Activated CD4-positive, alpha-beta T cell treated with anti-CD3 and anti-CD28 coated beads for 1 hour (primary cell): ENCODE data around the gene RAB3D.
"Not testable (repeated sequence)": the region's sequence is repeated elsewhere in the genome, so short reads cannot be mapped to it uniquely, and the experiment has no call there.

Source experiments
- DNase-seq: peaks from one replicate; pipeline ENCODE4 v3.0.0-alpha.2; 2020

RAB3D gene

DNA sequence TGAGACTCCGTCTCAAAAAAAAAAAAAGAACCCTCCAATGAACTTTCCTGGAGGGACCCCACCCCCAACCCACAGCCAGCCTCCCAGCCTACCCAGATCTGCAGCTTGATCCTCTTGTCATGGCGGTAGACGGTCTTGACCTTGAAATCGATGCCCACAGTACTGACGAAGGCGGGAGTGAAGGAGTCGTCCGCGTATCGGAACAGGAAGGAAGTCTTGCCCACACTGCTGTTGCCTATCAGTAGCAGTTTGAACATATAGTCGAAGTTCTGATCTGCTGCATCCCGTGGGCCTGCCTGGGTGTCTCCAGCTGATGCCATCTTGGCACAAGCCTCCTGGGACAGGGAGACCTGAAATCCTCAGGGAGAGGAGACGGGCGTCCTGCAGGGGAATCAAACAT is 2.4 kb downstream of the RAB3D start:
- no peak for DNase-seq

DNA sequence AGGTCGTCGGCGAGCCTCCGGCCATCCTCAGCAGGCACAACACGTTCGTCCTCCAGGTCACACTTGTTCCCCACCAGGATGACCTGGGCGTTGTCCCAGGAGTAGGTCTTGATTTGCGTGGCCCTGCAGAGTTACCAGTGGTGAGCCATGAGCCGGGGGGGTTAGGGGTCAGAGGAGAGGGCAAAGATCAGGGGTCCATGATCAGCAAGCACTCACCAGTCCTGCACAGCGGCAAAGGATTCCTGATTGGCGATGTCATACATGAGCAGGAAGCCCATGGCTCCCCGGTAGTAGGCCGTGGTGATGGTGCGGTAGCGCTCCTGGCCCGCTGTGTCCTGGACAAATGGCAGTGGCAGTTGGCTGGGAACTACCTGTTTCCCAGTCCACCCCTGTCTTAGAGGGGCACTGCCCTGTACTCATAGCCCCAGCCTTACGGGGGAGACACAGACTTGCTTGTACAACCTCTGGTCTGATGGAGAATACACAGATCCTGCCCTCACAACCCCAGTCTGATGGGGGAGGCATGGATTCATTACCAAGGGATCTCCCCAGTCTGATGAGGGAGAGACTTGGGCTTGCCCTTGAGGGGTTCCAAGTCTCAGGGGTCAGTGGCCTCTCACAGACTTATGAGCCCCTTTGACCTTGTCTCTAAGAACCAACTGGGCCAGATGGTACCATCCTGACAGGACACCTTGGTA is 3.9 kb downstream of the RAB3D start:
- DNase-seq, result no peak

DNA sequence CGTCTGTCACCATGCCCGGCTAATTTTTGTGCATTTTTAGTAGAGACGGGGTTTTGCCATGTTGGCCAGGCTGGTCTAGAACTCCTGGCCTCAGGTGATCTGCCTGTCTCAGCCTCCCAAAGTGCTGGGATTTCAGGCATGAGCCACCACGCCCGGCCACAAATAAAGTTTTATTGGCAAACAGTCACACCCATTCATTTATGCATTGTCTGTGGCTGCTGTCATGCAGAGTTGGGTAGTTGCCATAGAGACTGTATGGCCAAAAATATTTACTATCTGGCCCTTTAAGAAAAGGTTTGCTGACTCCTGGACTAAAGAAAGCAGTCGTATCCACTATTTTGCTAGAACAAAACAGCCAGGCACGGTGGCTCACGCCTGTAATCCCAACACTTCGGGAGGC is 5.6 kb downstream of the RAB3D start:
- DNase-seq, result not testable (repeated sequence)

- no peak for DNase-seq
These were observed 6.6 kb downstream of the RAB3D start for GRCh38 chr19:11332822-11333221.

GRCh38 chr19:11331502-11331901 is 8.0 kb downstream of the RAB3D start:
- DNase-seq, result no peak

DNA sequence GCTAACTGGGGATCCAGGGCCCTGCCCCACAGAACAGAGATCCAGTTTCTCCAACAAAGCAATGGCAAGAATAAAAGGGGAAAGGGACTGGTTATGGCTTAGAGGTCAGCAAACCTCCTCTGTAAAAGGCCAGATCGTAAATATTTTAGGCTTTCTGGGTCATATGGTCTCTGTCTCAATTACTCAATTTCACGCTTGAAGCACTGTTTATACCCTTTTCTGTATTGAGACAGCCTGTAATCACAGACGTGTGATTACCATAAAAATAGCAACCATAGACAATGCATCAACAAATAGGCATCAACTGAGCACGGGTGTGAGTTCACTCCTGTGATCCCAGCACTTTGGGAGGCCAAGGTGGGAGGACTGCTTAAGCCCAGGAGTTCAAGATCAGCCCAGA is 9.3 kb downstream of the RAB3D start:
- DNase-seq, result no peak

DNA sequence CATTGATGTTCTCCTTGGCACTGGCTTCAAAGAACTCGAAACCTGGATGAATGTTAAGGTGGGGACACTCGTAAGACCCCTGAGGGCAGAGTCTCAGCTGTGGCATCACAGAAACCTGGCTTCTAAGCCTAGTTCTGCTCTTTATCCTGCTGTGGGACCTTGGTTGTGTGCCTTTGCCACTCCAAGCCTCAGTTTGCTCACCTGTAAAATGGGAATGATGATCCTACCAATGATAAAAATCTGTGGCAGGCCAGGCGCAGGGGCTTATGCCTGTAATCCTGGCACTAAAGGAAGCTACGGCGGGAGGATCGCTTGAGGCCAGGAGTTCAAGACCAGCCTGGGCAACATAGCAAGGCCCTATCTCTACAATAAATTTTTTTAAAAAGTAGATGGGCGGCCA is 13.9 kb downstream of the RAB3D start:
- DNase-seq, result no peak

- DNase-seq, result no peak
These were observed 14.6 kb downstream of the RAB3D start for GRCh38 chr19:11324748-11325389.

DNA sequence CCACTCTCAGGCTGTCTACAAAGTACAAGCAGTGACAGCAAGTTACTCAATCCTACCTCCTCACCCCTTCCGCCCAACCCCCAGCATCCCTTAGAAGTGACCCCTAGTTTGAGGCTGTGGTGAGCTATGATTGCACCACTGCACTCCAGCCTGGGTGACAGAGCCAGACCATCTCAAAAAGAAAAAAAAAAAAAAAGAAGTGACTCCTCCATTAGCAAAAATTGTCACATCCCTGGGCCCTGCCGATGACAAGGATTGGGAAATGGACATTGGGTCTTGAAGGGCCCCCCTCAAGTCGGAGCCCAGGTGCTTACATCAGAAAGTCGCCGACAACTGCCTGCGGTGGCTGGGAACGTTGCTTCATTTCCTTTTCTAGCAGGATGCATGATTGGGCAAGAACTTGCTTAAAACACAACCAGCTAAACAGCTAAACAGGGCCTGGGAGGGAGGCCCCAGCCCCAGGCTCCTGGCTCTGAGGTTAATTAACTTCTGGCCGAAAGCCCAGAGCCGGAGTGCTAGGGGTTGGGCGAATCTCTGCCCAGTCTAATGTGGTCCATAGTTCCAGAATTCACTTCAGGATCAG is 15.3 kb downstream of the RAB3D start:
- DNase-seq, result no peak

DNA sequence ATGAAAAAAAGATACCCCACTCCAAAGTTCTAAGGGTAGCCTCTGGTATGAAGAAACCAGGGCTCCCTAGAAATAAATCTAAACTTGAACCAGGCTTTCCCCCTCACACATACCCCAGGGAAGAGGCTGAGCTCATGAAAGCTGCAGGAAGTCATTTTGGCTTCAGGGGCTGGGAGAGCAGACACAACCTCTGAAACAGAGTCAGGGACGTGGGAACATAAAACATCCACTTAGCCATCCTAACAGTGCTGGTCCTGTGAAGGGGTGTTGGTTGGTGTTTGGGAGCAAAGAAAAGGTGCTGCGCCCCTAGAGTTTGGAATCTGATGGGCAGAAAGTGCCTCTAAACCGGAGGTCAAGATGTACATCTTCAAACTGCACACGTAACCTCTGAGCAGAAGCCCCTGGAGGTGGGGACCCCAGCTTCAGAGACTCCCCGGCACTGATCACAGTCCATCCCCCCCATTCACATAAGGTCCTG is 15.8 kb downstream of the RAB3D start:
- DNase-seq, result no peak

DNA sequence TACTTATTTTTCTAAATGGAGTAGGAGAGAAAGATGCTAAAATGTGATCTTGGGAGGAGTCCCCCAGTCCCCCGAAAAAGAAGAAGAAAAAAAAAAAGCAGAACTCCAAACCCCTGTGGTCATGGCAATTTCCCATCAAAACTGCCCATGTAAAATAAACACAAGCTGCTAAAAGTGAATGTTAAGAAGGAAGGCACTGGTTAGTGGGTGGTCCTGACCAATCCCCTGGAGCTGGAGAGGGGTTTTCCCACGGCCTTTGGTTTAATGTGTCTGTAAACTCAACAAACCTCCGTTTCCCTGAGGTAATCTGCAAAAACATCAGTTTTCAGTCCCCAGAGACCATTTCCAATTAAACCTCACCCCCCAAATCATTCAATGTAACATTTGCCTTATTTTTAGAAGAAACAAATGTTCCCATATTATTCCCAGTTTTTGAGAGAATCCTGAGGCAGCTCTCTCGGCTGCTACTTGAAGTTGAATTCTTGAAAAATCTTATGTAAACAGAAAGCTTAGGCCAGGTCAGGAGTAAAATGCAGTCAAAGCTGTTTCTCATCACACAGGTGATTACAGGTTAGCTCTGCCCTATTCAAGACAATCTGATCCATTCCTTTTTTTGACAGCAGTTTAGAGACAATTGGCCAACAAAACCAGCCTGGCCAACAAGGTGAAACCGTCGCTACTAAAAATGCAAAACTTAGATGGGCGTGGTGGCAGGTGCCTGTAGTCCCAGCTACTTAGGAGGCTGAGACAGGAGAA is 17.0 kb downstream of the RAB3D start:
- no peak for DNase-seq

DNA sequence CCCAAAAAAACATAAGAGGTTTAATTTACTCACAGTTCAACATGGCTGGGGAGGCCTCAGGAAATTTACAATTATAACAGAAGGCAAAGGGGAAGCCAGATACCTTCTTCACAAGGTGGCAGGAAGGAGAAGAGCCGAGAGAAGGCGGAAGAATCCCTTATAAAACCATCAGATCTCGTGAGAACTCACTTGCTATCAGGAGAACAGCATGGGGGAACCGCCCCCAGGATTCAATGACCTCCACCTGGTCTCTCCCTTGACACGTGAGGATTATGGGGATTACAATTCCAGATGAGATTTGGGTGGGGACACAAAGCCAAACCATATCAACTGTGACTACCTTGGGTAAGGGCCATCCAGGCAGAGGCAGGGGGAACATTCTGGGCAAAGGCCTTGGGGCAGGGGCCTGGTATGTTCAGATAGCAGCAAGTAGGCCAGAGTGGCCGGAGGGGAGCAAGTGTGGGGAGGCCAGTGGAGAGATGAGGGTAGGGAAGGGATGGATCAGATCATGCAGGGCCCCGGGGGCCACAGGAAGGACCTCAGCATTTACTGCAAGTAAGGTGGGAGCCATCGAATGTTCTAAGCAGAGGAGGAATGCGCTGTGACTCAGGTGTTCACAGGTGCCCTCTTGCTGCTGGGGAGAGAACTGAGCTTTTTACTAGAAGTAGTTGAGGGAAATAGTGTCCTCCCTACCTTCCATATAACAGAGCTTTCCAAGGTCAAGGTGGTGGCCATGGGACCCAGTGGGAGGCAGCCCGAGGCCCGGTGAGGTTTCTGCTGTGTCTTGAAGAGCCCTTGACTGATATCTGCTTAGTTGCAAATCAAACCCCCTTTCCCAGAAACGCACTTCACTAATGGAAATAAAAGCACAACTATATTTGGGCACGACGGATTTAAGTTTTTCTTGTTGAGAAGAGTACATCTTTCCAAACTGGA is 18.0 kb downstream of the RAB3D start:
- no peak for DNase-seq

DNA sequence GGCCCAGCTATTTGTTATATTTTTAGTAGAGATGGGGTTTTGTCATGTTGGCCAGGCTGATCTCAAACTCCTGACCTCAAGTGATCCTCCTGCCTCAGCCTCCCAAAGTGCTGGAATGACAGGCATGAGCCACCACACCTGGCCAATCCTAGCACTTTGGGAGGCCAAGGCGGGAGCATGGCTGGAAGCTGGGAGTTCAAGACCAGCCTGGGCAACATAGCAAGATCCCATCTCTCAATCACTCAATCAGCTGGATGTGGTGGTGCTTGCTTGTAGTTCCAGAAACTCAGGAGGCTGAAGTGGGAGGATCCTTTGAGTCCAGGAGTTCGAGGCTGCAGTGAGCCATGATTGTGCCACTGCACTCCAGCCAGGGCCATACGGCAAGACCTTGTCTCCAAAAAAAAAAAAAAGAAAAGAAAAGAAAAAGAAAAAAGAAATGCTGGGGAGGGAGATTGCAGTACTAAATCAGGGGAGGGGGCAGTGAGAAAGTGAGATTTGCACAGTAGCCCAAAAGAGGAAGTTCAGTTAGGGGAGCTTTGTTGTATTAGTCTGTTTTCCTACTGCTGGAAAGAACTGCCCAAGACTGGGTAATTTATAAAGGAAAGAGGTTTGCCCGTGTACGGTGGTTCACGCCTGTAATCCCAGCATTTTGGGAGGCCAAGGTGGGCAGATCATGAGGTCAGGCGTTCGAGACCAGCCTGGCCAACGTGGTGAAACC is 19.0 kb downstream of the RAB3D start:
- not testable (repeated sequence) for DNase-seq

GRCh38 chr19:11306337-11306736 is 33.1 kb downstream of the RAB3D start:
- no peak for DNase-seq

DNA sequence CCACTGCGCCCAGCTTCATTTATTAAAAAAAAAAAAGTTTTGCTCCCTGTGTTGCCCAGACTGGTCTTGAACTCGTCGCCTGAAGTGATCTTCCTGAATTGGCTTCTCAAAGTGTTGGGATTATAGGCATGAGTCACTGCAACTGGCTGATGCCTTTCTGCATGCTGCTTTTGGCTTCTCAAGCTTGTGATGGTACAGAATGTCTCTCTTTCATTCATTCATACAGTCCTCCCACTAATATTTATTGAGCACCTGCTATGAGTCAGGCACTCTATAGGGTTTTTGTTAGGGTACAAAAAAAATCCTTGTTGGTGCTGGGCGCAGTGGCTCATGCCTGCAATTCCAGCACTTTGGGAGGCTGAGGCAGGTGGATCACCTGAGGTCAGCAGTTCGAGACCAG is 34.5 kb downstream of the RAB3D start:
- DNase-seq, result no peak

DNA sequence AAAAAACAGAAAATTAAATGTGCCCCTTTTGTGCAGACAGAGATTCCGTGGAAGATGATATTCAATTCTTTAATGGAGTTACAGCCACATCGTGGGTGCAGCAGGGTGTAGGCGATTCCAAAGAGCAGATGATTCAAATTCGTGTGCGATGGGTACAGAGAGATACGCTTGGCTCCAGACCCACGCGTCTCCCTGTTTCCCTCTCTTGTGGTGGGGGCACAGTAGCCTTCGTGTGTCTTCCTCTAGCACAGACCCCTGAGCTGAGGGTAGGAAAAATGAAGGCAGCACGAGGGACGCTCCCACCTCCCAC is 38.7 kb downstream of the RAB3D start:
- no peak for DNase-seq

- no peak for DNase-seq
These were observed 39.3 kb downstream of the RAB3D start for GRCh38 chr19:11299946-11300810.

DNA sequence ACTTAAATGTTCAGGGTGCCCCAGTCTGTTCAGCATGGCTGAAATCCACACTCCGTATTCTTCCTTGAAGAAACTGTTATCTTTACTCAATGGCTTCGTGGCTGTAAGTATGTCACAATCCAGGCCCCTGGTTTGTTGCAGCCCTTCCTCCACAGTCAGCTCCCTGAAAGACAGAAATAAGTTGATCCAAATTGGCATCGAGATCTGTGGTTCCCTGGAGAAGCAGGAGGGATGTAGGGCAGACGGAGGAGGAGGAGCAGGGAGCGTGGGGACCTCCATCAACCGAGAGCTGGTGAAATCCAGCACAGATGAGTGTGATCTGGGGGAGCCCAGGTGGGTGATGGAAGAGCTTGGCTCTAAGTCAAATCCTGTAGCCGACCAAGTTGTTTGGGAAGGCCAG is 43.2 kb downstream of the RAB3D start:
- DNase-seq, result no peak

GRCh38 chr19:11295665-11296245 is 43.7 kb downstream of the RAB3D start, which contains the start of gene TSPAN16:
TSS of gene TSPAN16 (plus strand) at chr19:11296160. CDS start at chr19:11296298, 138 bp downstream.
- no peak for DNase-seq

GRCh38 chr19:11295180-11295579 is 44.3 kb downstream of the RAB3D start:
- DNase-seq, result no peak
